HG02973 (cell line): Measurements from ENCODE around the gene MDC1.
"Not testable (repeated sequence)": the region's sequence is repeated elsewhere in the genome, so short reads cannot be mapped to it uniquely, and the experiment has no call there.

ENCODE experiments used
- ATAC-seq: cut with Tn5 transposase; IDR thresholded peaks from one replicate; pipeline ENCODE4 v1.9.1; 2021; ENCODE audit warnings: moderate library complexity; ENCODE audit not compliant: unreplicated experiment

The MDC1 gene

GRCh38 chr6:30725713-30726505, 8.8 kb upstream of the MDC1 start:
- ATAC-seq, result no peak

- no peak for ATAC-seq
These were observed 8.0 kb upstream of the MDC1 start for GRCh38 chr6:30724906-30725667.

- ATAC-seq, result not testable (repeated sequence)
These were observed 7.0 kb upstream of the MDC1 start for GRCh38 chr6:30723843-30724741.

GRCh38 chr6:30723159-30723842, 6.2 kb upstream of the MDC1 start:
- ATAC-seq, result not testable (repeated sequence)

GRCh38 chr6:30722280-30723112, 5.4 kb upstream of the MDC1 start:
- no peak for ATAC-seq

GRCh38 chr6:30722025-30722279, 4.9 kb upstream of the MDC1 start:
- ATAC-seq, result not testable (repeated sequence)

- no peak for ATAC-seq
These were observed 4.3 kb upstream of the MDC1 start for GRCh38 chr6:30721198-30722024.

GRCh38 chr6:30720738-30721197, 3.7 kb upstream of the MDC1 start:
- no peak for ATAC-seq

GRCh38 chr6:30719791-30720737, 3.0 kb upstream of the MDC1 start, which contains the start of gene TUBB:
Gene TUBB, plus strand, starts transcription at chr6:30720352. Its CDS starts 155 bp downstream, at chr6:30720507.
- ATAC-seq, result peak; percentile 35

- ATAC-seq, result no peak
These were observed 2.3 kb upstream of the MDC1 start for GRCh38 chr6:30719356-30719755.

- ATAC-seq, result not testable (repeated sequence)
These were observed 1.0 kb upstream of the MDC1 start for GRCh38 chr6:30717845-30718720.

- no peak for ATAC-seq
These were observed 277 bp downstream of the MDC1 start for GRCh38 chr6:30716879-30717128.

- no peak for ATAC-seq
These were observed 2.8 kb downstream of the MDC1 start for GRCh38 chr6:30714263-30714662.

- ATAC-seq, result no peak
These were observed 4.6 kb downstream of the MDC1 start for GRCh38 chr6:30712441-30712945.

GRCh38 chr6:30711758-30712380, 5.2 kb downstream of the MDC1 start:
- ATAC-seq, result no peak

- ATAC-seq, result no peak
These were observed 7.8 kb downstream of the MDC1 start for GRCh38 chr6:30709101-30709868.
